HT1080 (cell line): ENCODE measurements around the gene RALGAPB. TPM values are rescaled to one million over a fixed set of nuclear protein-coding genes. Genes with fewer than 3 reads are reported as not detected.

Source experiments
- DNase-seq: peaks from one replicate; pipeline ENCODE4 v3.0.0-alpha.2; 2015; ENCODE audit warnings: low read depth
- total RNA-seq: library from RNA; depleted of rRNA; stranded (reverse); fragments of >200 nt; shearing (Covaris generic); gene quantifications from 2 replicates; pipeline ENCODE4 v1.2.3, GENCODE V29; 2014

The RALGAPB gene
- total RNA-seq, 1 experiment from 2014 or later = 15.5 TPM

DNA sequence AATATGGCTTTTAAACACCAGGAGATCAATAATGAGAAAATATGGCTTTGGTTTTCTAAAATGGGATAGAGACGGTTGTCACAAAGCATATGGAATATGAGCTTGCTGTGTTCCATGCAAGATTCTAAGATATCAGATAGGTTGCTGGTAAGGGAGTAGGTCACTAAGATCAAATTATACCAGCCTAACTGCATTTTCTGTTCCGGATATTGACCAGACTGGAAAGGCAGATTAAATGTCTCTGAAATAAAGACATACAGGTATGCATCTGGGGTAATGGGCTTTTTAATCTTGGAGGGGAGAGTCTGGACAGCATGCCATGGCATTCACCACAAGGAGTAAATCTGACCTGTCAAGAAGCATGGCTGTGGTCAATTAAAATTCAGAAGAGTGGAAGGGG lies 73.1 kb downstream of the RALGAPB start:
- no peak for DNase-seq

GRCh38 chr20:38547288-38548085 lies 74.8 kb downstream of the RALGAPB start:
- no peak for DNase-seq

- DNase-seq = no peak
Observed at GRCh38 chr20:38548356-38549083, 75.9 kb downstream of the RALGAPB start.

DNA sequence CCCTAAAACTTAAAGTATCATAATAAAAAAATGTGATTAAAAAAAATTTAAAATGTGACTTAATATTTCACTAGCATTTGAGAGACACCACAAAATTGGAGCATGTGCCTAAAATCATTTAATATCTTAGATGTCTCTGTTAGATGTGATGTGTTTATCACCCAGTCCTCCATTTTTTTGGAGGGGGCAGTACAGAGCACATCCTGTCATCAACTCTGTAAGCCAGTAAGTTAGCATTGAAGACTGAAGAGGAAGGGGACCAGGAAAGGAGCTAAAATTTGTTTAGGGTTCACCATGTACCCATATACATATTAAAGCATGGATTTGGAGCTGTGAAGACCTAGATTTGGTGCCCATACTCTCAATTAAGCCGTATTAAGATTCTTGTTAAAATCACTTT lies 77.6 kb downstream of the RALGAPB start:
- peak; percentile 4 for DNase-seq

DNA sequence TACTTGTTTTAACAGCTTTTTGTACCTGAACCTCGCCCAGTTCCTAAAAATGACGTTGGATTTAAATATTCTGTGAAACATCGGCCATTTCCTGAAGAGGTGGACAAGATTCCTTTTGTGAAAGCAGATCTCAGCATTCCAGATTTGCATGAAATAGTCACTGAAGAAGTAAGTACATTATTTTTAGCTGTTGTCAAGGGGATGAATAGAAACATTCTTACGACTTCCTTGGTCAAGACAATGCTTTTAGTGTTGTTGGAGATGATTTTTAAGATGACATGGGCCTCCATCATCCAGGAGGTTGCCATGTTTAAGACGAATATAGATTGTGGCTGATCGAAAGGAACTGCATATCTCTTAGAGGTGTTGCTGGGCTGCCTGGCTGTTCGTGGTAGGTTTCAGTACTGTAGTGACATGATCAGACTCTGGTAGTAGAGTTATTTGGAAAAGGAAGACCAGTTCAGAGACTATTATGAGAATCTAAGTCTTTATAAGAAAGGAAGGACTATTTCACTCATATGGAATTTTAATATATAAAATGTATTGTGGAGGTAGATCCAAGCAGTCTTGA lies 78.5 kb downstream of the RALGAPB start:
- peak; percentile 16 for DNase-seq

GRCh38 chr20:38554986-38555385 lies 82.3 kb downstream of the RALGAPB start:
- no peak for DNase-seq

DNA sequence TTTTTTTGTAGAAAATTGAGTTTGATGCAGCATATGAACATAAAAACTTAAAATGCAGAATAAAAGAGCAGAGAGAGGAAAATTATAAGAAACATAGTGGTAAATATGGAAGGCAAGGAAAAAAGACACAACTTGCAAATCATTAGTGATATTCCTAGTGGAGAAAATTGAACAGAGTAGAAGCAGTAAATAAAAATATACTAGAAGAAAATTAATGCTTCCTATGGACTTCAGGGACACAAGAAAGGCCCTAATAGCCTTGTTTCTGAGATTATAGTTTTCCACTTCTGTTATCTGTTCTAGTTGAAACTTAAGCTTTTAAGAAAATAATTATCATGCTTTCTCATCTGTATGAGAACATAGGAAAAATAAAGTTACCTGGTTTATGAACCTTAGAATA lies 82.8 kb downstream of the RALGAPB start:
- DNase-seq = no peak

DNA sequence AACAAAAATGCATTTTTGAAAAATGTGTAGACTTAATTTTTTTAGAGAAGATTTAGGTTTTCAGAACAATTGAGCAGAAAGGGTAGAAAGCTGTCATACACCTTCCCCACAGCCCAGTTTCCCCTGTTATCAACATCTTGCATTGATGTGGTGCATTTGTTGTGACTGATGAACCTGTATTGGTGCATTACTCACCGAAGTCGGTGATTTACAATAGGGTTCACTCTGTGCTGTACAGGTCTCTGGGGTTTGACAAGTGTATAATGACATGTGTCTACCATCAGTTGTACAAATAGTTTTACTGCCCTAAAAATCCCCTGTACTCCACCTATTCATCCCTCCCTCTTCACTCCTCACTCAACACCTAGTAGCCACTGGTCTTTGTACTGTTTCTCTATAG lies 84.5 kb downstream of the RALGAPB start:
- DNase-seq = no peak

GRCh38 chr20:38558596-38559360 lies 86.1 kb downstream of the RALGAPB start:
- no peak for DNase-seq

- DNase-seq = no peak
Observed at GRCh38 chr20:38559764-38560163, 87.1 kb downstream of the RALGAPB start.

DNA sequence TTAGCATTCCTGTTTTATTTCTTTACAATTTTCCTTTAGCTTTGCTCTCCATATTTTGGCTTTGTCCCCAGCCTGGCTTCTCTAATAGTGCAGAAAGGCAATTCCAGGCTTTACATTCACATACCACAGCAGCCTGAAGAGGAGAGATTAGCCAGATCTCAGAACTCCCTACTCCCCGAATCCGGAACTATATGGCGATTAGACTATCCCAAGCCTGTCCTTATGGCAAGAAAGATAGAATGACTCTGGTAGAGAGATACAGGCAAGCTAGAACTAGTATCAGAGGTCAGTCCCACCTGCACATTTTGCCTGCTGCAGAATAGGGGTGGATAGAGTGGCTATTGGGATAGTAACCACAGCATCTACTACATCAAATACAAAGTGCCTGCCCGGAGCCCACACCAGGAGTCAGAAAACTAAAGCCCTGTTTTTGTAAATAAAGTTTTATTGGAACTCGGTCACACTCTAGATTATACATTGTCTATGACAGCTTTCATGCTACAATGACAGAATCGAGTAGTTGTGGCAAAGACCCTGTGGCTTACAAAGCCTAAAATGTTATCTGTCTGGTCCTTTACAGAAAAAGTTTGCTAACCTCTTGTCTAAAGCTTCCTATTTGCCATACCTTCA lies 91.3 kb downstream of the RALGAPB start:
- DNase-seq = no peak

DNA sequence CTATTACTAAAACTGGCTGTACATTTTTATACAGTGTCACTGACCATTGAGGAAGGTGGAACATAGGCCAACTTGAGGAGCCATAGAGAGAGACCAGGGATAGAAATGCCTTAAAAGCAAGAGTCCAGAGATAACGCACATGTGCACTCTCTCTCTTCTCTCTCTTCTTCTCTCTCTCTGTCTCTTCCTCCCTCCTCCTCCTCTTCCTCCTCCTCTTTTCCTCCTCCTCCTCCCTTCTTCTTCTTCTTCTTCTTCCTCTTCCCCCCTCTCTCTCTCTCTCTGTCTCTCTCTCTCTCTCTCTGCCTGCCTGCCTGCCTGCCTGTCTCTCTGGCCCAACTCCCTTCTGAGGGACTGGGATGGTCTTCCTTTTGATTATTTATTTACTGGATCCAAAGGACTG lies 92.0 kb downstream of the RALGAPB start:
- DNase-seq = no peak

- no peak for DNase-seq
Observed at GRCh38 chr20:38566036-38566598, 93.5 kb downstream of the RALGAPB start.

GRCh38 chr20:38569747-38570525 lies 97.3 kb downstream of the RALGAPB start:
- no peak for DNase-seq

GRCh38 chr20:38573413-38573812 lies 100.8 kb downstream of the RALGAPB start:
- no peak for DNase-seq

DNA sequence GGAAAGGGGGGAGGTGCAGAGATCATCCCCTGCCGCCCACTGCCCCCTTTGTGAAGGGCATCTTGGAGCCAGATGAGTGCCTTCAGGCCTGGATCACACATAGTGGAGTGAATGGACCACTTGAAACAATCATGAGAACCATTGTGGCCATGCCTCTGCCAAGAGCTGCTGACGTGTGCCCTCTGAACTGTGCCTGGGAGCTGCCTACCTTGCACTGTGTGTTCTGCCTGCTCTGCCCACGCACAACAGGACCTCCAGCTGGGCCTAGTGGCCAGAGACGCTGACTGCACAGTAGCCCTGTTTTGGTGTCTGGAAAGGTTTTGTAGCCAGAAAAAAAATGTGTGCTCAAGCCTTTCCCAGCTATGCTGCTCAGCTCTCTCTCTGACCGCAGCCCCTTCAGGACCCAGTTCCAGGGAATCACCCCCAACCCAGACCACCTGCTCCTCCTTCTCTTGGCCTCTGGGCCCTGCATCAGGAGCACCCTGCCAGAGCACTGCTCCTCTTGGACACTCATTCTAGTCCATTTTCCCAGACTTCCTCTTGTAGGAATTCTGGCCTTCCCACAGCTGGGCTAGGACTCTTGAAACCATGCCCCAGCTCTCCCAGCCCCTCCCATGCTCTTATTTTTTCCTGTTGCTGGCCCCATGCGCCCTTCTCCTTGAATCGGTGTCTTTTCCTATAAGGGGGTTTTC lies 106.7 kb downstream of the RALGAPB start:
- DNase-seq = no peak

DNA sequence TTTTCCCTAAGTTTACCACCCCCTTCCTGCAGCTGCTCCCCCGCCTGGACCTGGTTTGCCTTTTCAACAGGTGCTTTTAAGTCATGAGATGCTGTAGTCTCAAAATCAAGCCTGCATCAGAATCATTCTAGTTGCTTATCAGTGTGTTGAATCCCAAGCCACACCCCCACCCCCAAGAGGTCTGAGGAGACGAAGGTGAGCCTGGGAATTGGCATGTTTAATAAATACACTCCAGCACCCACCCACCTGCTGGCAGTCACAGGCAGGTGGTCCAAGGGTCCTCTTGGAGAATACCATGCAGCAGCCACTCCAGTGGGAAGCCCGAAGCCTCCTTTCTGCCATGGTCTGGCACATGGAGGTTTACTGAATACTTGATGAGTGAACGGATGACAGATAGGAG lies 107.3 kb downstream of the RALGAPB start:
- no peak for DNase-seq

- DNase-seq = no peak
Observed at GRCh38 chr20:38581013-38581412, 108.4 kb downstream of the RALGAPB start, which contains the start of gene ADIG. Gene ADIG (plus strand): TSS chr20:38581197. CDS start chr20:38581251, 54 bp downstream.

DNA sequence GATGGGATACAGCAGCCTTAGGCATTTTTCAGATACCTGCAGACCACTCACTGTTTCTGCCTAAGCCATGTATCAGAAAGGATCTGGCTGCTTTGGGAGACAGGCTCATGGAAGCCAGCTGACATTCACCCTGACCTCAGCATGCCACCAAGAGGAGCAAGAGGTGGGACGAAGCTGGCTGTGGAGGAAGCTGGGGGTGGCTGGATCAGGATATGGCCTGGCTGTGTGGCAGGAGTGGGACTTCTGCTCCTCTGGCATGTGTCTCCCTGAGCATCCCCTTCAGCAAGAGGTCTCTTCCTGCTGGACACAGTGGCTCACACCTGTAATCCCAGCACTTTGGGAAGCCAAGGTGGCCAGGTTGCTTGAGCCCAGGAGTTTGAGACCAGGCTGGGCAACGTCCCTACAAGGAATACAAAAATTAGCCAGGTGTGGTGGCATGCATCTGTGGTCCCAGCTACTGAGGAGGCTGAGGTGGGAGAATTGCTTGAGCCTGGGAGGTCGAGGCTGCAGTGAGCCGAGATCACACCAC lies 109.3 kb downstream of the RALGAPB start:
- no peak for DNase-seq
